Measurements from ENCODE around the gene ZNF563.
"Not testable (repeated sequence)": the region's sequence is repeated elsewhere in the genome, so short reads cannot be mapped to it uniquely, and the experiment has no call there.

GRCh38 chr19:12308891-12309290, 24.5 kb downstream of the ZNF563 start:
- not testable (repeated sequence) for TF ChIP-seq ARNT (IDR thresholded peaks at IDR 0.05); HDGF (IDR thresholded peaks at IDR 0.05; ENCODE audit: borderline replicate concordance); LEF1 (IDR thresholded peaks at IDR 0.05; ENCODE audit: borderline replicate concordance); FOXM1 (IDR thresholded peaks at IDR 0.05; ENCODE audit: borderline replicate concordance); NFRKB (IDR thresholded peaks at IDR 0.05); FOXK2 (IDR thresholded peaks at IDR 0.05)

Measured in HEK293T (cell line).